Fibroblast of skin of left biceps (primary cell): ENCODE results near the gene YIPF4.
"Not testable (repeated sequence)": the region's sequence is repeated elsewhere in the genome, so short reads cannot be mapped to it uniquely, and the experiment has no call there.

Experiments
- DNase-seq, 2 experiments: peaks; one replicate each; pipeline ENCODE4 v3.0.0-alpha.2; 2013; ENCODE audit warnings: low read depth in 2 of 2

Gene YIPF4

GRCh38 chr2:32365679-32366078 is 88.0 kb downstream of the YIPF4 start:
- DNase-seq = not testable (repeated sequence)
